SK-N-SH treated with all-trans-retinoic acid at 6 μM for 48 hours (cell line): ENCODE measurements around the gene BPIFB3.

ENCODE experiments used
- ATAC-seq: fragments of 200-7000 bp; cut with Tn5 transposase; 3 replicates; pipeline ENCODE4 v1.9.1; 2020; ENCODE audit warnings: mild to moderate bottlenecking, moderate library complexity
- ARNTL ChIP-seq: fragments of 450-650 bp; formaldehyde crosslinking; IDR thresholded peaks from 2 replicates; pipeline ENCODE4 v1.5.0; 2020; ENCODE audit warnings: low read depth, mild to moderate bottlenecking, moderate library complexity, borderline replicate concordance
- BACH2 ChIP-seq: fragments of 250-450 bp; sonication (Bioruptor Pico); IDR thresholded peaks from 2 replicates; pipeline ENCODE4 v1.9.0; 2021; ENCODE audit warnings: mild to moderate bottlenecking, borderline replicate concordance
- CREB5 ChIP-seq: fragments of 250-450 bp; sonication (Bioruptor Pico); IDR thresholded peaks from 2 replicates; pipeline ENCODE4 v1.5.1; 2020; ENCODE audit warnings: low read depth, mild to moderate bottlenecking, moderate library complexity
- CSDC2 ChIP-seq: fragments of 250-450 bp; sonication (Bioruptor Pico); IDR thresholded peaks from 2 replicates; pipeline ENCODE4 v1.5.0; 2020; ENCODE audit warnings: mild to moderate bottlenecking, moderate library complexity
- CSRNP3 ChIP-seq: fragments of 250-450 bp; sonication (Bioruptor Pico); IDR thresholded peaks from 2 replicates; pipeline ENCODE4 v1.5.1; 2021; ENCODE audit warnings: mild to moderate bottlenecking, moderate library complexity
- ESRRG ChIP-seq: fragments of 250-450 bp; sonication (Bioruptor Pico); IDR thresholded peaks from 2 replicates; pipeline ENCODE4 v1.6.1; 2021; ENCODE audit warnings: mild to moderate bottlenecking
- GLIS3 ChIP-seq: fragments of 250-450 bp; sonication (Bioruptor Pico); IDR thresholded peaks from 2 replicates; pipeline ENCODE4 v1.5.0; 2020; ENCODE audit warnings: mild to moderate bottlenecking, moderate library complexity
- ISL1 ChIP-seq: fragments of 250-450 bp; sonication (Bioruptor Pico); IDR thresholded peaks from 2 replicates; pipeline ENCODE4 v2.1.2; 2022; ENCODE audit warnings: mild to moderate bottlenecking, moderate library complexity
- OSR1 ChIP-seq: fragments of 250-450 bp; sonication (Bioruptor Pico); IDR thresholded peaks from 2 replicates; pipeline ENCODE4 v1.8.0; 2022; ENCODE audit warnings: moderate library complexity, mild to moderate bottlenecking, inconsistent platforms
- POU6F1 ChIP-seq: fragments of 250-450 bp; sonication (Bioruptor Pico); IDR thresholded peaks from 2 replicates; pipeline ENCODE4 v1.8.0; 2021; ENCODE audit warnings: low read depth, mild to moderate bottlenecking, moderate library complexity, borderline replicate concordance
- PPARA ChIP-seq: fragments of 250-450 bp; sonication (Bioruptor Pico); IDR thresholded peaks from 2 replicates; pipeline ENCODE4 v1.5.0; 2020; ENCODE audit warnings: mild to moderate bottlenecking, borderline replicate concordance
- RARB ChIP-seq: fragments of 250-450 bp; sonication (Bioruptor Pico); IDR thresholded peaks from 2 replicates; pipeline ENCODE4 v1.8.0; 2021; ENCODE audit warnings: mild to moderate bottlenecking, moderate library complexity
- SNAI2 ChIP-seq: fragments of 250-450 bp; sonication (Bioruptor Pico); IDR thresholded peaks from 2 replicates; pipeline ENCODE4 v1.5.0; 2020; ENCODE audit warnings: mild to moderate bottlenecking, moderate library complexity
- TCF4 ChIP-seq: fragments of 250-450 bp; sonication (Bioruptor Pico); IDR thresholded peaks from 2 replicates; pipeline ENCODE4 v1.8.0; 2021; ENCODE audit warnings: mild to moderate bottlenecking, moderate library complexity, borderline replicate concordance
- TOX ChIP-seq: fragments of 250-450 bp; sonication (Bioruptor Pico); IDR thresholded peaks from 2 replicates; pipeline ENCODE4 v1.8.0; 2021; ENCODE audit warnings: mild to moderate bottlenecking, moderate library complexity, borderline replicate concordance
- TSHZ2 ChIP-seq: fragments of 250-450 bp; sonication (Bioruptor Pico); IDR thresholded peaks from 2 replicates; pipeline ENCODE4 v1.5.0; 2020; ENCODE audit warnings: mild to moderate bottlenecking, moderate library complexity
- ZC3H10 ChIP-seq: fragments of 250-450 bp; sonication (Bioruptor Pico); IDR thresholded peaks from 2 replicates; pipeline ENCODE4 v1.5.1; 2021; ENCODE audit warnings: mild to moderate bottlenecking, moderate library complexity
- ZFP3 ChIP-seq: fragments of 250-450 bp; sonication (Bioruptor Pico); IDR thresholded peaks from 2 replicates; pipeline ENCODE4 v1.5.0; 2020; ENCODE audit warnings: mild to moderate bottlenecking, moderate library complexity
- ZFP30 ChIP-seq: fragments of 450-650 bp; formaldehyde crosslinking; IDR thresholded peaks from 2 replicates; pipeline ENCODE4 v1.5.0; 2022; ENCODE audit warnings: mild to moderate bottlenecking, moderate library complexity
- ZNF565 ChIP-seq: fragments of 450-650 bp; formaldehyde crosslinking; conservative IDR thresholded peaks from 2 replicates; pipeline ENCODE4 v1.5.0; 2020; ENCODE audit warnings: low read depth, mild to moderate bottlenecking, moderate library complexity
- ZNF70 ChIP-seq: fragments of 450-650 bp; formaldehyde crosslinking; IDR thresholded peaks from 2 replicates; pipeline ENCODE4 v1.5.0; 2020; ENCODE audit warnings: mild to moderate bottlenecking, moderate library complexity
- TF ChIP-seq, protein P1 (sequence below): fragments of 250-450 bp; sonication (Bioruptor Pico); IDR thresholded peaks from 2 replicates; pipeline ENCODE4 v1.8.0; 2020; ENCODE audit warnings: mild to moderate bottlenecking, moderate library complexity, borderline replicate concordance

Gene BPIFB3

DNA sequence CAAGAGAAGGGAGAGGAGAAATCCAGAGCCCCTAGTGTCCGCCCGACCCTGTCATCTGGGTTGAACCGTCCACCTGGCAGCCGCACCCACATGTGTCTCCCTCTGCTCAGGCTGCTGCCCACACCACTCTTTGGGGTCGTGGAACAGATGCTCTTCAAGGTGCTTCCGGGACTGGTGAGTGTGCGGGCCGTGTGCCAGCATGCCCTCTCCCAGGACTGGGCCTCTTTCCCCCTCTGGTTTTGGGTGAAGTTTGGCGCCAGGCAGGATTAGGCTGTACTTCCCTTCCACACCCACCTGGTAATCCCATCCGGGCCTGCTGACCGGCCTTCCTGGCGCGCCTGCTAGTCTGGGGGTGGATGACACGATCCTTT lies 7.9 kb downstream of the BPIFB3 start (continued):
- TF ChIP-seq TSHZ2 (no peak), PPARA (CRISPR knock-in tag) (no peak), RARB (CRISPR knock-in tag) (no peak), GLIS3 (no peak), ZNF565 (CRISPR knock-in tag) (no peak), OSR1 (no peak)

DNA sequence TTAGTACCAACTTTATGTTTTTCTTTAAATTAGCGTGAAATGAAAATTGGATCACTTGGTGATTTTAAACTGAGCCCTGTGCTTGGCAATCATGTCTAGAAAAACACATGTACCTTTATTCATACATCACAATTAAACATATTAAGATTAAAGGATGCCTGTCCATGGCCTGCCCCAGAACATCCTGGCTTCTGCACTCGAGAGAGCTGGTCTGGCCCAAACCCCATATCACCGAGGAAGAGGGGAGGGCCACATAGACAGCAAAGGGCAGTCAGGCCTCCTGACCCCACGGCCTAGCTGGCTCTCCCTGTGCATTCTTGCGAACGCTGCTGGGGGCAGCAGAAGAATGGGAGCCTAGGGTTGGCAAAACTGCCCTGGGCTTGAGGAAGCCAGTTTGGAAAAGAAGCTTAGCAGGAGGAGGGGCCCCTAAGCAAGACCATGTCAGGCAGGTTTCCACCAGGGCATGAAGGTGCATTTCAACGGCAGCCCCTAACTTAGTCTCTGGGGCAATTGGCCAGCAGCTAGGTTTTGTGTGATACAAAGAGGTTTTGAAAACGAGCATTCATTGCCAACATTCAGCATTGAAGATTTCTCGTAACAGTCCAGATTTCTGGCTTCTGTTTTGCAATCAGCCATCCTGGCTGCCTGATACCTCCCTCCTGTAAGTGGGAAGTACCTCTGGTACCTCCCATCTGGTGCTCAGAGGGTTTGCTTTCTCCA lies 8.6 kb downstream of the BPIFB3 start:
- ATAC-seq = no peak
- no peak for TF ChIP-seq ZNF70 (CRISPR knock-in tag)
- TF ChIP-seq PPARA (CRISPR knock-in tag) = no peak
- TF ChIP-seq ZNF565 (CRISPR knock-in tag) = no peak
- no peak for TF ChIP-seq CREB5 (CRISPR knock-in tag)
- no peak for TF ChIP-seq SNAI2 (CRISPR knock-in tag)
- TF ChIP-seq OSR1 = no peak
- TF ChIP-seq TSHZ2 = no peak
- TF ChIP-seq, all 23 proteins: peak for 0

GRCh38 chr20:33062825-33063149 lies 9.1 kb downstream of the BPIFB3 start:
- TF ChIP-seq PPARA (CRISPR knock-in tag) = no peak
- TF ChIP-seq ARNTL (CRISPR knock-in tag) = no peak
- no peak for TF ChIP-seq ISL1 (CRISPR knock-in tag)
- TF ChIP-seq ZNF70 (CRISPR knock-in tag) = no peak
- no peak for TF ChIP-seq RARB (CRISPR knock-in tag)
- TF ChIP-seq ESRRG (CRISPR knock-in tag) = no peak
- no peak for TF ChIP-seq ZFP3
- TF ChIP-seq, protein P1, sequence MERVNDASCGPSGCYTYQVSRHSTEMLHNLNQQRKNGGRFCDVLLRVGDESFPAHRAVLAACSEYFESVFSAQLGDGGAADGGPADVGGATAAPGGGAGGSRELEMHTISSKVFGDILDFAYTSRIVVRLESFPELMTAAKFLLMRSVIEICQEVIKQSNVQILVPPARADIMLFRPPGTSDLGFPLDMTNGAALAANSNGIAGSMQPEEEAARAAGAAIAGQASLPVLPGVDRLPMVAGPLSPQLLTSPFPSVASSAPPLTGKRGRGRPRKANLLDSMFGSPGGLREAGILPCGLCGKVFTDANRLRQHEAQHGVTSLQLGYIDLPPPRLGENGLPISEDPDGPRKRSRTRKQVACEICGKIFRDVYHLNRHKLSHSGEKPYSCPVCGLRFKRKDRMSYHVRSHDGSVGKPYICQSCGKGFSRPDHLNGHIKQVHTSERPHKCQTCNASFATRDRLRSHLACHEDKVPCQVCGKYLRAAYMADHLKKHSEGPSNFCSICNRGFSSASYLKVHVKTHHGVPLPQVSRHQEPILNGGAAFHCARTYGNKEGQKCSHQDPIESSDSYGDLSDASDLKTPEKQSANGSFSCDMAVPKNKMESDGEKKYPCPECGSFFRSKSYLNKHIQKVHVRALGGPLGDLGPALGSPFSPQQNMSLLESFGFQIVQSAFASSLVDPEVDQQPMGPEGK (CRISPR knock-in tag) = no peak
- no peak for TF ChIP-seq POU6F1 (CRISPR knock-in tag)
- TF ChIP-seq CREB5 (CRISPR knock-in tag) = no peak
- TF ChIP-seq ZFP30 (CRISPR knock-in tag) = no peak
- no peak for TF ChIP-seq OSR1
- no peak for TF ChIP-seq CSDC2 (CRISPR knock-in tag)
- TF ChIP-seq SNAI2 (CRISPR knock-in tag) = no peak
- TF ChIP-seq TOX (CRISPR knock-in tag) = no peak
- no peak for TF ChIP-seq CSRNP3 (CRISPR knock-in tag)
- TF ChIP-seq TCF4 (CRISPR knock-in tag) = no peak
- no peak for TF ChIP-seq ZC3H10
- no peak for TF ChIP-seq ZNF565 (CRISPR knock-in tag)
- no peak for TF ChIP-seq BACH2
- no peak for ATAC-seq
